Inflammatory macrophage treated with lipopolysaccharide for 1 hour (primary cell): Measurements from ENCODE around the gene FXR1.
"Not testable (repeated sequence)": the region's sequence is repeated elsewhere in the genome, so short reads cannot be mapped to it uniquely, and the experiment has no call there.

ENCODE experiments used
- DNase-seq, 2 donors: peaks; one replicate each; pipeline ENCODE4 v3.0.0-alpha.2; 2020 to 2022

FXR1 gene

GRCh38 chr3:180912304-180913296 is at the start of gene FXR1:
TSS of gene FXR1 (plus strand) at chr3:180912670. CDS start at chr3:180912686, 16 bp downstream.
- peak; percentile 83 to 90 for DNase-seq

GRCh38 chr3:180870008-180870699 is 42.3 kb upstream of the FXR1 start:
- DNase-seq = no peak

- no peak for DNase-seq
Measured at GRCh38 chr3:180871901-180872300, 40.6 kb upstream of the FXR1 start.

GRCh38 chr3:180872430-180872829 is 40.0 kb upstream of the FXR1 start:
- DNase-seq = not testable (repeated sequence)

GRCh38 chr3:180875124-180875698 is 37.3 kb upstream of the FXR1 start:
- no peak for DNase-seq

GRCh38 chr3:180881065-180881801 is 31.2 kb upstream of the FXR1 start:
- DNase-seq = no peak

GRCh38 chr3:180882115-180882514 is 30.4 kb upstream of the FXR1 start:
- DNase-seq = no peak

- no peak for DNase-seq
Measured at GRCh38 chr3:180888992-180889560, 23.4 kb upstream of the FXR1 start.

GRCh38 chr3:180898572-180898971 is 13.9 kb upstream of the FXR1 start:
- no peak for DNase-seq

- no peak for DNase-seq
Measured at GRCh38 chr3:180909369-180910127, 2.9 kb upstream of the FXR1 start.

- DNase-seq = no peak
Measured at GRCh38 chr3:180910823-180911222, 1.6 kb upstream of the FXR1 start.

GRCh38 chr3:180911876-180912303 is 580 bp upstream of the FXR1 start:
- DNase-seq = no peak

GRCh38 chr3:180913581-180914404 is 1.3 kb downstream of the FXR1 start:
- no peak for DNase-seq

GRCh38 chr3:180918542-180918941 is 6.1 kb downstream of the FXR1 start:
- no peak for DNase-seq

- DNase-seq = no peak
Measured at GRCh38 chr3:180922242-180922641, 9.8 kb downstream of the FXR1 start.

- no peak for DNase-seq
Measured at GRCh38 chr3:180923561-180923960, 11.1 kb downstream of the FXR1 start.

- no peak for DNase-seq
Measured at GRCh38 chr3:180926526-180926925, 14.1 kb downstream of the FXR1 start.

GRCh38 chr3:180929376-180929775 is 16.9 kb downstream of the FXR1 start:
- no peak for DNase-seq

- DNase-seq = no peak
Measured at GRCh38 chr3:180930526-180930925, 18.1 kb downstream of the FXR1 start.

GRCh38 chr3:180932819-180933218 is 20.3 kb downstream of the FXR1 start:
- no peak for DNase-seq

GRCh38 chr3:180934638-180935037 is 22.2 kb downstream of the FXR1 start:
- DNase-seq = no peak
